Endothelial cell (in vitro differentiated cells): Measurements from ENCODE around the gene SLC2A9. TPM values are rescaled to one million over a fixed set of nuclear protein-coding genes. Genes with fewer than 3 reads are reported as not detected.

Experiments
- DNase-seq: peaks from one replicate; pipeline ENCODE4 v3.0.0; 2021; ENCODE audit warnings: low spot score
- H3K27ac Mint-ChIP-seq: one replicate; pipeline ENCODE4 v1.8.0; 2021; ENCODE audit warnings: mixed read lengths, inconsistent platforms; ENCODE audit not compliant: unreplicated experiment
- H3K27me3 Mint-ChIP-seq: one replicate; pipeline ENCODE4 v1.8.0; 2021; ENCODE audit warnings: mild to moderate bottlenecking, moderate library complexity, mixed read lengths, inconsistent platforms; ENCODE audit not compliant: unreplicated experiment
- H3K36me3 Mint-ChIP-seq: one replicate; pipeline ENCODE4 v1.8.0; 2021; ENCODE audit warnings: mild to moderate bottlenecking, low read depth, mixed read lengths, inconsistent platforms; ENCODE audit not compliant: unreplicated experiment
- H3K4me1 Mint-ChIP-seq: one replicate; pipeline ENCODE4 v1.8.0; 2021; ENCODE audit warnings: mild to moderate bottlenecking, mixed read lengths, inconsistent platforms; ENCODE audit not compliant: unreplicated experiment
- H3K4me3 Mint-ChIP-seq: one replicate; pipeline ENCODE4 v1.8.0; 2021; ENCODE audit warnings: mild to moderate bottlenecking, mixed read lengths, inconsistent platforms; ENCODE audit not compliant: unreplicated experiment
- H3K9me3 Mint-ChIP-seq: one replicate; pipeline ENCODE4 v1.8.0; 2021; ENCODE audit warnings: mixed read lengths, inconsistent platforms; ENCODE audit not compliant: unreplicated experiment
- total RNA-seq: library from RNA; stranded (reverse); fragmentation: NEBNext Ultra II Directional; extraction: Animal tissue kit (Norgen Biotek cat#: 25700); gene quantifications from one replicate; pipeline ENCODE4 v1.2.1, GENCODE V29; 2021; ENCODE audit not compliant: unreplicated experiment
- TF ChIP-seq, protein P1 (sequence below): fragments of 200-600 bp; sonication (generic); IDR thresholded peaks from one replicate; pipeline ENCODE4 v1.5.0; 2021; ENCODE audit warnings: antibody characterized with exemption; ENCODE audit not compliant: unreplicated experiment

The SLC2A9 gene
- total RNA-seq, 1 donor from 2014 or later, result 0.72 TPM

DNA sequence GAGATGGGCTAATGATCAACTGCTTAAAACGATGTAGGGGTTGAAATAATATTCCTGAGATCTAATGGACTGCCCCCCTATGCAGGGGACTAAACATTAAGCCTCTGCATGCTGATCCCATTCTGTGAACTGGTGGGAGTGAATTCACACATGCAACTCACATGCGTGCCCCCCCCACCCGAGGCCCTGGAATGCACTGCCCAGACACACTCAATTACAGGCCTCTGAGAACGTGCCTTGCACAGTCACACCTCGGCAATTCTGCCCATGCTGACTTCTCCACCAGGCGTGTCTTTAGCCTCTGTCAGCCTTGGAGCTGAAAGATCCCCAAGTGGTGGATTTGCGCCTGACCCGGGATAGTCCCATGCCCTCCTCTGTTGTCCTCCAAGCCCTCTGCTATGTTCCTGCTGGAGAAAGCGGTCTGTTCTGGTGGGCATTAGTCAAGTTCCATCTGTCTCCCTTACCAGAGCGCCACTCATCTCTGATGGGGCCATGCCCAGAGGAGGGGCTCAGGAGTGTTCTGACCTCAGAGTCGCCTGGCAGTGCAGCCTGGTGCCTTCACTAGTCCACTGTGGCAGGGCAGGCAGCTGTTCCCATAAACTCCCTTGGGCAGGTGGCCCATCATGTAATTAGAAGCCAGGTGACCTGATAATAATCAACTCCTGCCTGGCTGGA is 153.4 kb downstream of the SLC2A9 start:
- no peak overlapping the region for H3K4me3 Mint-ChIP-seq
- H3K36me3 Mint-ChIP-seq, result no peaks in the 10 kb centered on the region
- no peaks in the 10 kb centered on the region for H3K4me1 Mint-ChIP-seq
- DNase-seq, result no peak
- H3K9me3 Mint-ChIP-seq, result no peaks in the 10 kb centered on the region
- peaks cover 2% of the 10 kb centered on the region for H3K27me3 Mint-ChIP-seq
- TF ChIP-seq, protein P1, sequence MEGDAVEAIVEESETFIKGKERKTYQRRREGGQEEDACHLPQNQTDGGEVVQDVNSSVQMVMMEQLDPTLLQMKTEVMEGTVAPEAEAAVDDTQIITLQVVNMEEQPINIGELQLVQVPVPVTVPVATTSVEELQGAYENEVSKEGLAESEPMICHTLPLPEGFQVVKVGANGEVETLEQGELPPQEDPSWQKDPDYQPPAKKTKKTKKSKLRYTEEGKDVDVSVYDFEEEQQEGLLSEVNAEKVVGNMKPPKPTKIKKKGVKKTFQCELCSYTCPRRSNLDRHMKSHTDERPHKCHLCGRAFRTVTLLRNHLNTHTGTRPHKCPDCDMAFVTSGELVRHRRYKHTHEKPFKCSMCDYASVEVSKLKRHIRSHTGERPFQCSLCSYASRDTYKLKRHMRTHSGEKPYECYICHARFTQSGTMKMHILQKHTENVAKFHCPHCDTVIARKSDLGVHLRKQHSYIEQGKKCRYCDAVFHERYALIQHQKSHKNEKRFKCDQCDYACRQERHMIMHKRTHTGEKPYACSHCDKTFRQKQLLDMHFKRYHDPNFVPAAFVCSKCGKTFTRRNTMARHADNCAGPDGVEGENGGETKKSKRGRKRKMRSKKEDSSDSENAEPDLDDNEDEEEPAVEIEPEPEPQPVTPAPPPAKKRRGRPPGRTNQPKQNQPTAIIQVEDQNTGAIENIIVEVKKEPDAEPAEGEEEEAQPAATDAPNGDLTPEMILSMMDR, result no peak
- no peak overlapping the region for H3K27ac Mint-ChIP-seq

DNA sequence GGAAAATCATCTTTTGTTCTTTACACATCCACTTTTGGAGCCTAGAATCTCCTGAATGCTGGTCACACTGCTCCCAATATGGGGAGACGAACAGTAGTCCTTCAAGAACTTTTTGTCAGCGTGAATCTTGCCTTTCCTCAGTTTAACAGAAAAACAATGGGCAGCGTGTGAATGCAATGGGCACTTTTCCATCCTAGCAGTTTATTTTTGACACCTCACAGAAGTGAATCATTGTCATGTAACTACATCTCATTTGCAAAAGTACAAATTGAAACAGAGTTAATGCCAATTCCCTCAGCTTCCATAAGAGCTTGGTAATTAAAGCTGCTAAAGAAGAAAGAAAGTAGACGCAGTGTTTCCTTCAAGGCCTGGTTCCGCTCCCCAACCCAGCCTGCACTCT is 154.4 kb downstream of the SLC2A9 start:
- TF ChIP-seq, protein P1, result no peak
- Mint-ChIP-seq H3K27me3 (peaks cover 2% of the 10 kb centered on the region), H3K27ac (no peak overlapping the region), H3K4me1 (no peaks in the 10 kb centered on the region), H3K36me3 (no peaks in the 10 kb centered on the region), H3K9me3 (no peaks in the 10 kb centered on the region), H3K4me3 (no peak overlapping the region)
- DNase-seq, result no peak

DNA sequence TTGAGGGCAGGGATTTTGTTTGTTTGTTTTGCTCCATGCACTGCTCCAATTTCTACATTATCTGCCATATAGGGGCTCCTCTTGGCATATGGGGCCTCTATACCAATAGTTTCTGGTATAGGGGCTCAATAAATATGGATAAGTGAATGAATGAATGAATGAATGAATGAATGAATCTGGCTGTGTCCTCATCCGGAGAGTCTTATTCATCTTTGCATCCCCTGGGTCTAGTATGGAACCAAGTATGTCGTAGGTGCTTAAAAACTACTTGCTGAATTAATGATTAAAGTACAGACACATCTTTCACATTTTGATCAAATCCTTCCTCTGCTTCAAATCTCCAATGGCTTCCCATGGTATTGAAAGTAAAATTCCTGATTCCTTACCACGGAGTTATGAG is 159.7 kb downstream of the SLC2A9 start:
- TF ChIP-seq, protein P1, result no peak
- no peaks in the 10 kb centered on the region for H3K36me3 Mint-ChIP-seq
- H3K9me3 Mint-ChIP-seq, result no peaks in the 10 kb centered on the region
- no peak for DNase-seq
- no peaks in the 10 kb centered on the region for H3K4me1 Mint-ChIP-seq
- no peak overlapping the region for H3K4me3 Mint-ChIP-seq
- H3K27me3 Mint-ChIP-seq, result peaks cover 5% of the 10 kb centered on the region
- H3K27ac Mint-ChIP-seq, result no peak overlapping the region

DNA sequence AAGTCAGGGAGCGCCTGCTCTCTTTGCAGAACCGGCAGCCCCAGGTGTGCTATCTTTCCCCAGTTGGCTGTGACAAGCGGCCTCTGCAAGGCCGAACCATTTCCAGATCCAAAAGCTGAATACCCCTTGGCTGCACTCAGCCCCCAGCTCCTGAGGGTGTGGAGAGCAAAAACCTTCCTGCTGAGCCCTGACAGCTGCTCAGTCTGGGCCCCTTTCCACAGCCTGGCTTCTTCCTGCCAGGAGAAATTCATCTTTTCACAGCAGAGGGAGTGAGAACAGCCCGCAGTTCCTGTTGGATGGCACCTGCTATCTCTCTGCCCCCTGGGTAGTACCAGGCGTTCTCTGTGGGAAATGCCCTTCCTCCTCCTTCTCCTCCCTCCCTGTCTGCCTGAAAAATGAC is 161.5 kb downstream of the SLC2A9 start:
- TF ChIP-seq, protein P1, result no peak
- no peaks in the 10 kb centered on the region for H3K9me3 Mint-ChIP-seq
- no peak overlapping the region for H3K27ac Mint-ChIP-seq
- no peaks in the 10 kb centered on the region for H3K4me1 Mint-ChIP-seq
- DNase-seq, result no peak
- H3K4me3 Mint-ChIP-seq, result no peak overlapping the region
- no peaks in the 10 kb centered on the region for H3K36me3 Mint-ChIP-seq
- peaks cover 5% of the 10 kb centered on the region for H3K27me3 Mint-ChIP-seq

DNA sequence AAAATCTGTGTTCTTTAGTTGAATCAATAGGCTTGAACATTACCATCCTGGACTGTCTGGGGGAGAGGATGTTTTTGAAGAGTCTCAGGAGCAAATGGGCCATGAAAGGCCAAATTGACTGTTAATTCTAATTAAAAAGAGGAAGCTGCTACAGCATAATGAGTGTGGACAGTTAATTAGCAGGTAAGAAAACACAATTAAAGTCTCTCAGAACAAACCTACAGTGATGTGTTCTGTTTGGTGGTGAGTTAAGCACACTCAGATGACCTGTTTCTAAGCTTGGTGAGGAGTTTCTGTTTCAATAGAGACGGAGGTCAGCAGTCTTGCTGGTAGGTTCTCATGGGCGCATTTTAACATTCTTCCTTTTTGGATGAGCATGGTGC is 171.8 kb downstream of the SLC2A9 start:
- no peak overlapping the region for H3K4me3 Mint-ChIP-seq
- no peak for DNase-seq
- no peaks in the 10 kb centered on the region for H3K9me3 Mint-ChIP-seq
- no peak overlapping the region for H3K27ac Mint-ChIP-seq
- TF ChIP-seq, protein P1, result no peak
- no peaks in the 10 kb centered on the region for H3K36me3 Mint-ChIP-seq
- peaks cover 8% of the 10 kb centered on the region for H3K4me1 Mint-ChIP-seq
- no peaks in the 10 kb centered on the region for H3K27me3 Mint-ChIP-seq
